HG03469 (cell line): Measurements from ENCODE around the gene SLC7A10.
"Not testable (repeated sequence)": the region's sequence is repeated elsewhere in the genome, so short reads cannot be mapped to it uniquely, and the experiment has no call there.

Experiments used
- ATAC-seq: cut with Tn5 transposase; IDR thresholded peaks from one replicate; pipeline ENCODE4 v1.9.1; 2021; ENCODE audit warnings: mild to moderate bottlenecking, moderate library complexity, moderate number of reproducible peaks; ENCODE audit not compliant: unreplicated experiment

SLC7A10 gene

GRCh38 chr19:33204136-33204973 lies 21.3 kb downstream of the SLC7A10 start:
- no peak for ATAC-seq

- no peak for ATAC-seq
Measured at GRCh38 chr19:33203529-33203928, 22.1 kb downstream of the SLC7A10 start.

- ATAC-seq: no peak
Measured at GRCh38 chr19:33202546-33203507, 22.8 kb downstream of the SLC7A10 start.

GRCh38 chr19:33201886-33202545 lies 23.6 kb downstream of the SLC7A10 start:
- ATAC-seq: no peak

GRCh38 chr19:33201473-33201872 lies 24.2 kb downstream of the SLC7A10 start:
- ATAC-seq: no peak

GRCh38 chr19:33199441-33200265 lies 26.0 kb downstream of the SLC7A10 start:
- ATAC-seq: no peak

GRCh38 chr19:33198169-33198568 lies 27.5 kb downstream of the SLC7A10 start:
- ATAC-seq: no peak

- no peak for ATAC-seq
Measured at GRCh38 chr19:33197591-33198000, 28.1 kb downstream of the SLC7A10 start.

GRCh38 chr19:33196446-33197193 lies 29.0 kb downstream of the SLC7A10 start:
- no peak for ATAC-seq

GRCh38 chr19:33195645-33196347 lies 29.9 kb downstream of the SLC7A10 start:
- no peak for ATAC-seq

GRCh38 chr19:33194886-33195644 lies 30.6 kb downstream of the SLC7A10 start:
- ATAC-seq: no peak

GRCh38 chr19:33194532-33194885 lies 31.1 kb downstream of the SLC7A10 start:
- ATAC-seq: no peak

GRCh38 chr19:33193865-33194362 lies 31.7 kb downstream of the SLC7A10 start, which contains the start of gene LRP3:
LRP3 (plus strand) TSS chr19:33194330; CDS start chr19:33194786, 456 bp downstream.
- no peak for ATAC-seq

- no peak for ATAC-seq
Measured at GRCh38 chr19:33193269-33193864, 32.3 kb downstream of the SLC7A10 start.

GRCh38 chr19:33192010-33192409 lies 33.6 kb downstream of the SLC7A10 start:
- ATAC-seq: no peak

GRCh38 chr19:33191501-33191900 lies 34.1 kb downstream of the SLC7A10 start:
- ATAC-seq: no peak

- ATAC-seq: not testable (repeated sequence)
Measured at GRCh38 chr19:33191092-33191491, 34.6 kb downstream of the SLC7A10 start.

- no peak for ATAC-seq
Measured at GRCh38 chr19:33189453-33189852, 36.2 kb downstream of the SLC7A10 start.
